Inflammatory macrophage treated with lipopolysaccharide for 1 hour (primary cell): ENCODE results near the gene CTDSP2.
A peak's percentile ranks its signal among the peaks of the same experiment; 100 is the strongest.
"Not testable (repeated sequence)": the region's sequence is repeated elsewhere in the genome, so short reads cannot be mapped to it uniquely, and the experiment has no call there.

Source experiments
- DNase-seq, 2 donors: peaks; one replicate each; pipeline ENCODE4 v3.0.0-alpha.2; 2020 to 2022

Gene CTDSP2

DNA sequence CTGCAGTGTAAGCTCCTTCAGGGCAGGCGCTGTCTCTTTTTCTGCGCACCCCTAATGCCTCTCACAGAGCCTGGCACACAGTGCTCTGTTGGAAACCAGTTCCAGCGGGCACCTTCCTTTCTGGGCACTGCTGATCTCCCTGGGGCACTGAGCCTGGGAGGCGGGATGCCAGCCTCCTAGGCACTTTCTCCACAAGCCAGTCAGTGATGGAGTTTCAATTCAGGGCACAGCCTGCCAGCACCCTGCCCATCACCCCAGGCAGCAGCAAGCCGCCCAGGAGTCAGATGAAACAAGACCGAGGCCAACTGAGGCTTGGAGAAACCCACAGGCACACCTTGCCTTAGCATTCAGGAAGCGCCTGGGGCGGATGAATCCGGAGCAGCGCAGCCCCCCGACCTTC, 5.7 kb upstream of the CTDSP2 start:
- DNase-seq, result no peak

DNA sequence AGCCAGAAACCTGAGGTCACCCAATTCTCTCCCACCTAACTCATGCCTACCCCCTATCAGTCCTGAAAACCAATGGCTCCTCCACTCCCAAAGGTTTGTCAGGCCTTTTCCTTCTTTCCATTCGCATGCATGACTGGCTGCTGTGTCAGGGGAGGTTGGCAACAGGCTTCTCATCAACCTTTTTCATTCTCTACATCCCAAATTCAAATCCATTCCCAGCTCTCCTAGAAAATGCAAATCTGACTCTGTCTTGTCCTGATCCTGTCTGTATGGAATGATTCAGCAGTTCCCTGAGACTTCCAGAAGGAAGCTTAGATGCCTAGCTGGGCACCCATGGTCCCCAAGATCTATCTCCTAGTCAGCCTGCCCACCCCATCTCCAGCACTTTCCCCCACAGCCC, 5.0 kb upstream of the CTDSP2 start:
- DNase-seq, result no peak

DNA sequence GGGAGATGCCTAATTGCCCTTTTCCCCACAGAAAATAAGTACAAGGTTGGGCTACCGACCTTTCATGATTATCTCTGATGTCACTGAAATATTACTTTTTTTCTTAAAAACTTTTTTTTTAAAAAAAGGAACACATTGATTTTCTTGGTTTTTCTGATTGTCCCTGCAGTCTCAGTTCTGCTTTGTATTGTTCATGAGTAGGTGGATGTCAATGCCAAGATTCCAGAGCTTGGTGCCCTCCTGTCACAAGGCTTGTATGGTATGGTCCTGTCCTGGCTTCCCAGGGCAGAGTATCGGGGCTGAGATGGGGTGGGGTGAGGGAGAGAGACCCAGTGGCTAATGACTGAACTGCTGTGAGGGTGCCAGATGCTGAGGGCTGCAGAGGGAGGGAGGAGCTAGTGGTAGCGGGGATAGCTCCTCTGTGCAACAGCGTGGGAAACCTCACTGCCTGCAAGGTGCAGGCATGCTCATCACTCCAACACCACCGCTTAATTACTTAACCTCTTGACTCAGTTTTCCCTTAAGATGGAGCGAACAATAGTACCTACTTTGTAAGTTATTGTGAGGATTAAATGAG, 4.4 kb upstream of the CTDSP2 start:
- DNase-seq, result peak; percentile 42 to 49

DNA sequence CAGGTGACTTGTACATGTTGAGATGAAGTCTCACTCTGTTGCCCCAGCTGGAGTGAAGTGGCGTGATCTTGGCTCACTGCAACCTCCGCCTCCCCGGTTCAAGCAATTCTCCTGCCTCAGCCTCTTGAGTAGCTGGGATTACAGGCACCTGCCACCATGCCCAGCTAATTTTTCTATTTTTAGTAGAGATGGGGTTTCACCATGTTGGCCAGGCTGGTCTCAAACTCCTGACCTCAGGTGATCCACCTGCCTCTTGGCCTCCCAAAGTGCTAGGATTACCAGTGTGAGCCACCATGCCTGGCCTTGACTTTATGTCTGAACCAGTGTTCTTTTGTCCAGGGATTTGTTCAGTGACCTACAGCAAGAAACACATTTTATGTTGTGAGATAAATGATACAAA, 2.9 kb upstream of the CTDSP2 start:
- not testable (repeated sequence) for DNase-seq

DNA sequence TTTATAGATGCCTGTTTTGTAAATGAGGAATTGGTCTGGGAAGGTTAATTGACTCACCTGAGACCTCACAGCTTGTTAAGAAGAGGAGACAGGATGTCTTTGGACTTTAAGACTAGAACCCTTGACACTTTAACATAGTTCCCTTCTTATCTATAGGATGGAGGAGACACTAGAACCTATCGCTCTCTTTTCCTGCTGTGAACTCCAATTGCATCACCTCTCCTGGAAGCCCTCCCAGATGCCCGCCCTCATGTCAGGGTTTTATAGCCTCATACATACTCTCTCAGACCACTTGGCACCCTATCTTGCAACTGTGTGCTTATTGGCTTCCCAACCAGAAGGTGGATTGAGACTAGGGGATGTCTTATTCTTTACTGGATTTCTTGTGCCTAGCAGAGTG, 2.5 kb upstream of the CTDSP2 start:
- no peak for DNase-seq

DNA sequence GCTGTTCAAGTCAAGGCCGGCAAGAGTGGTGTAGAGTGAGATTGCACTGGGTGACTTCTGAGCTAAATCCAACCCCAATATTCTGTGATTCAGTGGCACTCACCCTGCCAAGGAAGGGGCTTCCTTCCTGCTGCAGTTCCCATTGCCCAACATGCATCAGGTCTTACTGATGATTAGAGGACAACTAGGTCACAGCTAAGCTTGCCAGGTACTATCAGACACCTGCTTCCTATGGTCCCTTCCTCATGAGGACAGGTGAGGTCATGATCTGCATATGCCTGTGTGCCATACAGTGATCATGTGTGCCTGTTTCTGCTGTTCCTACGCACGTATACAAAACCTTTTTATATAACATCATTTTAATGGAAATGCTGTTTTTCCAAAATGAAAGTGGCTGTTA, 1.7 kb upstream of the CTDSP2 start:
- DNase-seq, result no peak

DNA sequence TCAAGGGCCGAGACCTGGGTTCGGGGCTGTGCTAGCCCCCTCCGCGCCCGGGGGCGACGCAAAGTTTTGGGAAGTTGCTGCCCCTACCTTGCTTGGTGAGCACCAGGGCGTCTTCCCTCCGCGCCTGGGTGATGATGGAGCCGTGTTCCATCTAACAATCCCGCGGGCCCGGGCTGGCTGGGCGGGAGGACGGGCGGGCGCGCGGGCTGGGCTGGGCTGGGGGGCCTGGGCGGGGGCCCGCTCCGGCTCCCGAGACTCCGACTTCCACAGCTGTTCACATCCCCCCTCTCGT, 298 bp downstream of the CTDSP2 start:
- no peak for DNase-seq

DNA sequence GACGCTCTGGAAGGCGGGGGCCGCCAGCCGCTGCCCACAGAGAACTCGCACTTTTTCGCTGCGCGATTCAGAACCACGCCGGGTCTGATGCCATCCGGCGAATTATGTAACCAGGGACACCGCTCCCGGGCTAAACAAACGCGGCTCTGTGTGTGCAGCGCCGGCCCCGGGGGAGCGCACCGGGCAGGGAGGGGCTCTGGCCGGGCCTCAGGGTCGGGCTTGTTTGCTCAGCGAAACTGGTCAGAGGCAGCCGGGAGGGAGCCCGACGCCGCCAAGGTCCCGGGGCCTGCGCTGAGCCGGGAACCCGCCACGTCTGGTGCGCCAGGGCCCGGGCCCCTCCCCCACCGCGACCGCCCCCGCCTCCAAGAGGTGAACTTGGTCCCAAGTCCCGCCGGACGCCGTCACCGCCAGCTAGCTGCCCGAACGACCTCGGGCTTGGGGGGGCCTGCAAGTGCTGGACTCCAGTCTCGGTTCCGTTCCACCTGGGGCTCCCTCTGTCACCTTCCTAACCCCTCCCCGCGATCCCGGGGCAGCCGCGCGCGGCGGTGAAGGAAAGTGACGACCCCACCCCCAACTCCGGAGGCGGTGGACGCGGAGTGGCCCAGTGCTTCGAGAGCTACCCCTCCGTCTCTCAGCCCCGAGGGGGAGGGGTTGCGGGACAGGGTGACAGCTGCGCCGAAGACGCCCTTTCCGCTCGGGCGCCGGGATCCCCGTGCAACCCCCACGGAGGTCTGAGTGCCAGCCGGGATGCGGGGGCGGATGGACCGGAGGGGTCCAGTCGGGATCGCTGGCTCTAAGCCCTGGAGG, 848 bp downstream of the CTDSP2 start:
- DNase-seq, result peak; percentile 38 to 47

DNA sequence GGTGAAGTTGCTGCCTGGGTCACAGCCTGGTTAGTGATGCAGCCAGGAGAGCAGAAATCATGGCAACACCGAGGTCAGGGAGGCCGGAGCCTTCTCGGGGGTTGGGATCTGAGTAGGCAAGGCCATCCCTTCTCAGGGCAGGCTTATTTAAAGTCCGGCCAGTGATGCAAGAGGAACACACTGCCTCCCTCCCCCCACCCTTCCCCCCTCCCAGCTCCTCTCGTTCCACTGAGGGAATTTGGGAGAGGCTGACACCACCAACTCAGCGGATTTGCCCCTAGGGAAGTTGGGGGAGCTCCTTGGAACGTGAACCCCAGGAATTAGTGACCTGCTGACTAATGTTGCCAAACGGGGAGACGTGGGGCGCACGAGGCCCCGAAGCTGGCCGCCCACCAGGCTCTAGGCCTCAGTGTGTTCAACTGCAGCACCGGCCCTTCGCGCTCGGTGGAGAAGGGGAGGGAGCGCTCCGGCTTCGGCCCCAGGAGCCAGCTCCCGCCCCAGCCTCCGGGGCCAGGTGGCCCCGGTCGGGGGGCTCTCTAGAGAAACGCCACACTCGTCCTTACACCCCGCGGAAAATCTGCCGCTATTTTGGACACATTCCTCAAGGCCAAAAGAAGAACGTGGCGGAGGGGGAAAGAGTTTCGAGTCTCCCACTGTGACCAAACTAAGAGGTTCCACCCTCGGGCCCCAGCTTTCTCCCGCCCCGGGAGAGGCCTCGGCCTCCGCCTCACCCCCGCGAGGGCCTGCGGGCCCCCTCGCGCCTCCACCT, 1.6 kb downstream of the CTDSP2 start:
- peak; percentile 48 to 73 for DNase-seq

DNA sequence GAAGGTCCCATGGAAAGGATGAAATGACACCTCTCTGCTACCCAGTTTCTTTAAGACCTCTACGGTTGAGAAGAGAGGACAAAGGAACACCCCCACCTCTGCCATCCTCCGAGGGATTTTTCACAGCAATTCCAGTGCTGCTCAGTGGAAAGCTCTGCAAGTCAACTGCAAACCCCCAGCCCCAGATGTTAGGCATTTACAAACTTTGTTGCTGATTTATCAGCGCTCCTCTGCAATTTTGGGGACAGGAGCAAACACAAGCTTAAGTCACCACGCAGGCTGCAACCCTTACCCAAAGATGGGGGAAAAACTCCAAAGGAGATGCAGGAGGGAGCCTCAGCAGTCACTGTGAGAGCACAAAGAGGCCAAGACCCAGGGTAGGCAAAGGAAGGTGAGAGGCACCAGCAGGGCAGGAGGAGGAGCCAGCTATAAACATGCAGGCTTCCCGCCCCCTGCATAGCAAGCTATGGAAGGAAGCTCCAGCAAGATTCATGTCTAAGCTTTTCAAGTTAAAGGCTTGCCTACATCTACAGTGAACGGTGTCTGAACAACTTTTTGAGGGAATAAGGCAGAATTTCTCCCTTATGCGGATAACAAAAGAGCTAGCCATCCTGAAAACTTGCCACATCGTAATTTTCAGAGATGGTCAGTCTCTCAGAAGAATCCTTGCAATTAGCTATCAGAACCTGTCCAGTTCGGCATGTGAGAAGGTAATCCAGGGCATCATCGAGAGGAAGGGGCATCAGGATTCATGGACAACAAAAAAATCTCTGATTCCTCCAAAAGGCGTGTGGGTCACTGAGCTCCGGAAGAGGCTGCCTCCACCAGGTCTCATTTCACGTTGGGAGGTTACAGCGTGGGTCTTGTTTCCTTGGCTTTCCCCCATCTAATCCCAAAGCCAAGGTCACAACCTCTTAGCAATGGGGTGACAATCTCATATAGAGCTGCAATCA, 3.9 kb downstream of the CTDSP2 start:
- DNase-seq, result no peak

DNA sequence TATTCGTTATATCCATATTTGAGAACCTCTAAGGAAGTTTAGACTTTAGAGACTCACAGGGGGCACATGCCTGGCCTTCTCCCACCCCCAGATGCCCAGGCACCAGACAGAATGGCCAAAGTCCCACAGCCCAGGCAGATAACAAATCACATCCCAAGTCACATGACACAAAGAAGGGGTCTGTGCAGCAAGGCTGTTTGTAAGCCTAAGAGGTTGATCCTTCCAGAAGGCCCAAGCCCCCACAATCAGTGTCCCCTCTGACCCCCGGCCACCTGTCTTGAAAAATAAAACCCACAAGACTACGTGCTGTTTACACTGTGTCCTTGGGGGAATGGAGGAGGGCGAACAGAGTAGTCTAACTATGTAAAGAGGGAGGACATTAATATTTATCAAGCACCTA, 5.1 kb downstream of the CTDSP2 start:
- no peak for DNase-seq

DNA sequence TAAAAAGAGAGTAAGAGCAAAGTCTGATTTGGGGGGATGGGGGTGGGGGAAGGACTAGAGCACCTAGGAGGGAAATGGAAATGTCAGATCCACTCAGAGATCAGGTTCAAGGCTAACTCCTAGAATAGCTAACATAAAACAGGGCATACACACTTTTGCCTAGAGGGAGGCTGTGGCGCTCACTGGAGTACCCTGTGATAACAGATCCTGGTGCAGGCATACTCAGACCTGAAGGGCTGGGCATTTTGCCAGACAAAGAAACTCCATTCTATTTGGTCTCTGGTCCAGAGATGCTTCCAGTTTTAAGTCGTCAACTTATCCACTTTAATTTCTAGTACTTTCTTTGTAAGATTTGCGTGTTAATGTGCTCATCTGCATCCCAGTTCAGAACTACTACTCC, 5.8 kb downstream of the CTDSP2 start:
- no peak for DNase-seq

DNA sequence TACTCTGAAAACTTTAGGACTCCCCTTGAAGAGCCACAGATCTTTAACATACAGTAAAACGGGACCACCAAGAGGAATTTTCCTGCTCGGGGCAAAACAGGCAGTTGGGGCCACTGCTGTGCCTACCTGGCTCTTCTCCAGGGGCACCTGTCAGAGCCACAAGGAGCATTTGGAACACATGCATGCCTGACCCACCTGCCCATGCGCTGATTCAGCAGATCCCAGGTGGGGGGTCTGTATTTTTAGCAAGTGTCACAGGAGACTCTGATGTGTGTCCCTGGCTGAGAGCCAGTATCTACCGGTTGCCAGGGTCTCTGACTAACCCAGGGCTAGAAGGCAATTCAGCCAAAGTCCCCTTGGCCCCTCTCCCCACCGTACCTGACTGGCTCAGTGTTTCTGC, 6.5 kb downstream of the CTDSP2 start:
- no peak for DNase-seq

DNA sequence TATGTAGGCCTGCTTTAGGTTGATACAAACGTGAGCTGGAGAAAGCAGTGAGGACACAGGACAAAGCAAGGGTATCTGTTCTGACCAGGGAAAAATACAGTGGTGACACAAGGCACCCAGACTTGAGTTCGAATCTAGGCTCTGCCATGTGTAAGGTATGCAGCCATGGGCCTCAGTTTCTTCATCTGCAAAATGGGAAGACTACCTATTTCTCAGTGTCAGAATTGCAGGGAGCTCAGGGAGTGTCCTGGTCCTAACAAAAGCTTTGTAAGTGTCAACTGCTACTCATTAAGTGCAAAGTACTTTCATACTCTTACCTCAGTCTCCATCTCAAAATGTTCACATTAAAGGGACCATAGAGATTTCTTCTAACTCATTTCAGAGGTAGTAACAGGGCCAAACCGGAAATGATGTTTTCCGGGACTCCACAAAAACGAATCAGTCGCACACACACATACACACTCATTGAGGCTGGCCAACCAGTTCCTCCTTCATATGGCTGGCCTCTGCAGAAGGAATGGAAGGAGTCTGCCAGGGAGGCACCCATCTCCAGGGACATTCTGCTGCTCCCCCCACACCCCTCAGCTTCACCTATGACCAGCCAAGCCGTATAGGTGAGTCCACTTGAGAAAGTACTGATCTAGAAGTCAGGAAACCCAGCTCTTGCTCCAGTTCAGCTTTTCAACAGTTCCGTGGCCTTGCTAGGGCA, 7.8 kb downstream of the CTDSP2 start:
- peak in 1 of 2 donors; percentile 43 for DNase-seq

DNA sequence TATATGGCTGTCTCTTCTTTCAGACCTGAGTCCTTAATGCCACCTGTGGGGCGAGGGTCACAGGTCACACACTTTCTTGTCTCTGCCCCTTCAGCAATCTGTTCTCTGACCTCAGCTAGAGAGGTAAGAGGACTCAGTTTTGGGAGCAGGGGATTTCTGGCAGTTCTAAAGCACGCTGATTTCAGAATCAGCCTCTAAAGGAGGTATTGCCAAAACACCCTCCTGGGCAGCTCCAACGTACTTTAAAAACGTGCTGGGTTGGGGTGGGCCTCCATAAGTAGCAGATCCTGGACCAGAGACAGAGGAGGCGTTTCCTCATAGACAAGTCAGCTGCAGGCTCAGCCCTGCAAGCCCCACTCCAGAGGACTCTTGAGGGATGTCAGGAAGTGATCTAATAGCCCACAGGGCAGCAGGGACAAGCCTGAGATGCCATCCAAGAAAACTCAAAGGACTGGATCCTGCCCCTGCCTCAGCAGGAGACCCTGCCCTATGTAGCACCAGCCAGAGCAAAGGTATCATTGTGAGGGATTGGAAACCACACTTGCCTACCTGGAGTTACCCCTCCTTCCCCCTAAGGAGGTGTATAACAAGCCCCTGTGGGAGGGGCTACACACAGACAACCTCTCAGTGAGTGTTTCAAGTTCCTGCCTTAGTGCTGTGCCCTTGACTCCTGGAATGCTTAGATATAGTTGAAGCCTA, 8.5 kb downstream of the CTDSP2 start:
- DNase-seq, result no peak

DNA sequence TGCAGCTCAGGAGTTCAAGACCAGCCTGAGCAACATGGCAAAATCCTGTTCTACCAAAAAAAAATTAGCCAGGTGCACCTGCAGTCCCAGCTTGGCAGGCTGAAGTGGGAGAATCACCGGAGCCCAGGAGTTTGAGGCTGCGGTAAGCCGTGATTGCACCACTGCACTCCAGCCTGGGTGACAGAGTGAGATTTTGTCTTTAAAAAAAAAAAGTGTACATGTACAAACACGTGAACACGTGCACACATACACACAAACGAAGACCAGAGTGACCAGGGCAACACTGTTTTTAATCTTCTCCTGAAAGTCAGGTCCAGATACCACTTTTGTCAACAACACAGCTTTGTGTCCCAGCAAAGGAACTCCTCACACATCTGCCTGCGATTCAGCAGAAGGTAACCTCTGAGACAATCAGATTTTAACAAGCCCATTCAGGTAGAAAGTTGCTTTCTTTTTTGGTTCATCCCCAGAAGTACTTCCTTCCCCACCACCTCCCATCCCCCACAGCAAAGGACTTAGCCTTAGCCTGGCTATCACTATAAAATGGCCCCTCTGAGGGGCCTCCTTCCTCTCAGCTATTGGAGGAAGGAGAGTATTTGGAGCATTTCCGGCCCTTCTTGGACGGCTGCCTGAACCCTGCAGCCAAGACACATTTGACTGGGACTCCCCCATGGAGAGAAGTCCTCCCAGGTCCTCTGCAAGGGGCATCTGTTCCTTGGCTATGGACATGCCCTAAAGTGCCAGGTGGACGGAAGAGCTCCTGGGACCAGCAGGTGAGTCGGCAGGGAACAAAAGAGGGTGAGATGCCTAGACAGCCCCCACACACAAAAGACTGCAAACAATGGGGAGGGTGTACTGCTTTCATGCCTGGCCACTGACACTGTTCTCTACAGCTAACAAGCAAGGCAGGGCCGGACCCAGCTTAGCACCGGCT, 9.8 kb downstream of the CTDSP2 start:
- no peak for DNase-seq

DNA sequence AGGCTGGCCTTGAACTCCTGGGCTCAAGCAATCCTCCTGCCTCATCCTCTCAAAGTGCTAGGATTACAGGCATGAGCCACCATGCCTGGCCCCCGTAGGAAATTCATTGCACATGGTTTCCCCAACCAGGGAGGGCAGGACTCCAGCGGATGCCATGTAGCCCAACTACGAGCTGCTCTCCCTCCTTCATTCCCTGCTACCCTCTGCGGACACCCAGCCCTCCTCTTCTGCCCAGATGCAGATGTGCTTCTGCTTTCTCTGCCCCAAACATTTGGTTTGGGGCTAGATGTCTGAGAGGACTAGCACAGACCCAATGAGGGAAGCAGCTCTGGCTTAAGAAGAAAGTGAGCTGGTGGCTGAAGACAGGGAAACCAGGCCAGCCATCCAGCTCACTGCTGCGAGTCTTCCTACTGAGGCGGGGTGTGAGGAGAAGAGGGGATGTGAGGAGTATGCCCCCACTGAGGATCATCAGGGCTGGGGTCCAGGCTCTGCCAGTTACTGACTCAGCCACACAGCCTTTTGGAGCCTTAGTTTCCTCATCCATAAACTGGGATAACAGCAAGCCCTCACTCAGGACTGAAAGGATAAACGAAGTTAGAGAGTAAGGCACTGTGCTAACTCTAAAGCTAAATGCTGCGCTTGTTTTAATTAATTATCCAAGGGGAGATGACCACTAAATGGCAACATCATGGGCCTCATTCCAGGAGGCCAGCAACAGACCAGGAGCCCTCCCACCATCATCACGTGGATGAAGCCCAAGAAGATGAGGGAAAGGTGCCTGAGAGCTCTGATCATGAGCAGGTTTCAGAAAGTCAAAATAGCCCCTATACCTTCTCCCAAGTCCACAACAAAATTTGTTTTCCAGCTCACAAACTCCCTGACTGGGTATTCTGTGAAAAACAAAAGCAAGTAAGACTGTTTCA, 10.9 kb downstream of the CTDSP2 start:
- DNase-seq, result peak in 1 of 2 donors; percentile 40

DNA sequence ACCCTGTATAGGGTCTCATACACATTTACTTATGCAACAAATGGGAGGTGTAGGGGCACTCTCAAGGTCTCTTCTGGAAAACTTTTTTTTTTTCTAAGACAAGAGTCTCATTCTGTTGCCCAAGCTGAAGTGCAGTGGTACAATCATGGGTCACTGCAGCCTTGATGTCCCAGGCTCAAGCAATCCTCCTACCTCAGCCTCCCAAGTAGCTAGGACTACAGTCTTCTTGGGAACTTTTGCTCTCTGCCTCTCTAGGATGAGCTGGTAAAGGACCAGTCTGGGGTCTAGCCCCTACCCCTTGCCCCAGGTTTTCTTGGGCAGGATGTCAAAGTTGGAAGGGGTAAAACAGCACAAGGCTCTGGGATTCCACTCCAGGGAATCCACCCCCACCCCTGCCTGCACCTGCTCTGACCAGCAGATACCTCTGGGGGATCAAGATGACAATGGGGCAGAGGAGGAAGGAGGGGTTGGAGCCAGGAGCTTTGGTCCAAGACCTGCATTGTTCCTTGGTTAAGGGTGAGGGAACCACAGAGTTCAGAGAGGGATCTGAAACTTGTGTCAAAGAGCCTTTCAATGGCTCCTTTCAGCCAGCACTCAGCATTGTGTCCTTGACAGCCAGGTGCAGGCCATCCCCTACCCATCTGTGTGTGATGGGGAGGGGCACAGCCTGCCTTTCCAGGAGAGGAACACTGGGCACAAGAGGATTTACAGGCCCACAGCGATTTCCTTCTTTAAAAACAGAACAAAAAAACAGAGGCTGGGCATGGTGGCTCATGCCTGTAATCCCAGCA, 12.2 kb downstream of the CTDSP2 start:
- DNase-seq, result no peak

DNA sequence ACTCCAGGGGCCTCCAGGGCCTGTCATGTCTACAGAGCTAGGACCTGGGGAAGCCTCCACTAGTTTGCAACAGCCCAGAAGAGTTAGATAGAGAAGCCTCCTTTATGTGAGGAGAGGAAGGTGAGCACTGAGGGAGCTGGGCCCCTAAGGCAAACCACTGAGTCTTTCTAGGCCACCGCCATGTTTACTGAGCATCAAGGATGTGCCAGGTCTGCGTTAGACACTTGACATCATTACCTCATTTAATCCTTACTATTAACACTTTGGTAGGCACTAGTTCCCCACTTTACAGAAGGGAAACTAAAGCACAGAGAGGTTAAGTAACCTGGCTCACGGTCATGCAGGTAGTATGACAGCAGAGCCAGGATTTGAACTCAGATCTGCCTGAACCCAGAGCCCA, 12.9 kb downstream of the CTDSP2 start:
- no peak for DNase-seq
